Measurements from ENCODE around the gene ZNF70.

- TF ChIP-seq RAD21 (IDR thresholded peaks at IDR 0.05; ENCODE audit: low read depth) = no peak
- no peak for TF ChIP-seq TCF7L2 (IDR thresholded peaks at IDR 0.05; ENCODE audit: borderline replicate concordance, extremely low read depth, insufficient read depth, insufficient read length)
- TF ChIP-seq CTCF (IDR thresholded peaks at IDR 0.05 in 2 of 3, conservative IDR thresholded peaks at IDR 0.05 in 1 of 3; ENCODE audit: borderline replicate concordance in 1 of 3, insufficient read depth in 1 of 3, low read depth in 2 of 3, low read length in 2 of 3) = no peak
- TF ChIP-seq SP1 (IDR thresholded peaks at IDR 0.05; ENCODE audit: low read depth) = no peak
- TF ChIP-seq POLR2AphosphoS5 (IDR thresholded peaks at IDR 0.05; ENCODE audit: low read depth, low read length) = no peak
- no peak for TF ChIP-seq POLR2A (IDR thresholded peaks at IDR 0.05; ENCODE audit: borderline replicate concordance, extremely low read depth, insufficient read depth, insufficient read length)
- no peak for TF ChIP-seq MAX (IDR thresholded peaks at IDR 0.05)
- no peak for TF ChIP-seq SIN3A (IDR thresholded peaks at IDR 0.05; ENCODE audit: low read depth)
- TF ChIP-seq CEBPB (IDR thresholded peaks at IDR 0.05; ENCODE audit: low read depth) = no peak
- no peak for TF ChIP-seq EZH2 (IDR thresholded peaks at IDR 0.05)
- no peak for TF ChIP-seq ZNF274 (IDR thresholded peaks at IDR 0.05; ENCODE audit: low read depth, low read length)
- TF ChIP-seq EZH2phosphoT487 (IDR thresholded peaks at IDR 0.05; ENCODE audit: borderline replicate concordance) = no peak
These were observed 9.1 kb upstream of the ZNF70 start for GRCh38 chr22:23760056-23760455.
